Parietal lobe (tissue), 1 donor: ENCODE measurements around the gene CEBPA. TPM values are rescaled to one million over a fixed set of nuclear protein-coding genes. Genes with fewer than 3 reads are reported as not detected.

Experiments
- total RNA-seq: library from RNA; depleted of rRNA; stranded (reverse); fragments of >200 nt; gene quantifications from one replicate; pipeline ENCODE4 v1.2.3, GENCODE V29; 2014

Gene CEBPA
- total RNA-seq = 2.2 TPM

DNA sequence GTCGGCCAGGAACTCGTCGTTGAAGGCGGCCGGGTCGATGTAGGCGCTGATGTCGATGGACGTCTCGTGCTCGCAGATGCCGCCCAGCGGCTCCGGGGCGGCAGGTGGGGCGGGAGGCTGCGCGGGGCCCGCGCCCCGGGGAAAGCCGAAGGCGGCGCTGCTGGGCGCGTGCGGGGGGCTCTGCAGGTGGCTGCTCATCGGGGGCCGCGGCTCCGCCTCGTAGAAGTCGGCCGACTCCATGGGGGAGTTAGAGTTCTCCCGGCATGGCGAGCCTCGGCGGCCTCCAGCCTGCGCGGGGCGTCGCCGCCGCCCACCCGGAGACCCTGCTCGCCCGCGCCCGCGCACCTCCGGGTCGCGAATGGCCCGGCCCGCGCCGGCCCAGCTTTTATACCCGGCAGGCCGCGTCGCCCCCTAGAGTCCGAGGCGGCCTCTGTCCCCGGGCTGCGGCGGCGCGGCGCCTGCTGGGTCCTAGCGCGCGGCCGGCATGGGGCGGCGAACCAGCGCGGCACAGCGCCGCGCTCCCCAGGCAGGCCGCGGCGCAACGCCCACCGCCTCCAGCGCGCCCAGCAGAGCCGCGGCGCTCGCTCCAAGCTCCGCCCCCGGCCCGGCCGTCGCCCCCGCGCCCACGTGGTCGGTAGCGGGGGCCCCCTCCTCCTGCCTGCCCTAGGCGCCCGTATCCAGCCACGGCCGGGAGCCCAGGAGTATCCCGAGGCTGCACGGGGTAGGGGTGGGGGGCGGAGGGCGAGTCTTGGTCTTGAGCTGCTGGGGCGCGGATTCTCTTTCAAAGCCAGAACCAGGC, at the start of gene CEBPA:
CEBPA (minus strand) TSS at position 360 of the 799 bp plus-strand sequence; CDS start at position 240, 120 bp downstream.

Other genes with a start within 250 kb of the CEBPA start
- 2.5 TPM for gene RHPN2, start 237.6 kb downstream of the CEBPA start, total RNA-seq
- 23.8 TPM for gene GPATCH1, start 221.4 kb downstream of the CEBPA start, total RNA-seq
- not detected for gene WDR88, start 170.4 kb downstream of the CEBPA start, total RNA-seq
- gene LRP3, start 108.2 kb downstream of the CEBPA start, total RNA-seq = 101 TPM
- gene SLC7A10, start 76.7 kb downstream of the CEBPA start, total RNA-seq = 0.94 TPM
- 38.2 TPM for gene CEBPG, start 71.2 kb upstream of the CEBPA start, total RNA-seq
- 29.1 TPM for gene PEPD, start 219.3 kb upstream of the CEBPA start, total RNA-seq